ENCODE results near the gene TMEM266.

DNA sequence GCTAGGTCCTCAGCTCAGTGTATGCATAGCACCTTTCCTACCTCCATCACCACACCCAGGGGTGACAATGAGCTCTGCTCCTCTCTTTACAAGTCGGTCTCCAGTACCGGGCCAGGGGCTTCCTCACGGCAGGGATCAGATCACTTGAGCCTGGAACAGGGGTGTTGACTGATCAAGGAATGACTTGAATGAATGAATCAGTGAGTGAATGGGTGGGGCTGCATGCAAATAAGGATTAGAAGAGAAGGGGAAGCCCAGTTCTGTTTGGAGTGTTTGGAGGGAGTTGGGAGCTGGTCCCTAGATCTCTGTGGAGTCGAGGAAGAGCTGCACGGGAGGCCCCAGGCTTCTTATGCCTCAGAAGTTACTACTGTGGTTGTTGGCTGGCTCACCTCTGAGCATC lies 87.0 kb downstream of the TMEM266 start:
- no peak for TF ChIP-seq BACH2 (CRISPR knock-in tag; IDR thresholded peaks at IDR 0.05; ENCODE audit: borderline replicate concordance)
- no peak for TF ChIP-seq TOX (CRISPR knock-in tag; IDR thresholded peaks at IDR 0.05; ENCODE audit: borderline replicate concordance)
- no peak for TF ChIP-seq ZC3H10 (CRISPR knock-in tag; IDR thresholded peaks at IDR 0.05)
- no peak for TF ChIP-seq ZFP3 (CRISPR knock-in tag; IDR thresholded peaks at IDR 0.05)
- no peak for TF ChIP-seq ZNF8 (CRISPR knock-in tag; IDR thresholded peaks at IDR 0.05)
- TF ChIP-seq ZFP30 (CRISPR knock-in tag; IDR thresholded peaks at IDR 0.05), result no peak
- TF ChIP-seq ESRRG (CRISPR knock-in tag; IDR thresholded peaks at IDR 0.05), result no peak
- TF ChIP-seq, protein P1, sequence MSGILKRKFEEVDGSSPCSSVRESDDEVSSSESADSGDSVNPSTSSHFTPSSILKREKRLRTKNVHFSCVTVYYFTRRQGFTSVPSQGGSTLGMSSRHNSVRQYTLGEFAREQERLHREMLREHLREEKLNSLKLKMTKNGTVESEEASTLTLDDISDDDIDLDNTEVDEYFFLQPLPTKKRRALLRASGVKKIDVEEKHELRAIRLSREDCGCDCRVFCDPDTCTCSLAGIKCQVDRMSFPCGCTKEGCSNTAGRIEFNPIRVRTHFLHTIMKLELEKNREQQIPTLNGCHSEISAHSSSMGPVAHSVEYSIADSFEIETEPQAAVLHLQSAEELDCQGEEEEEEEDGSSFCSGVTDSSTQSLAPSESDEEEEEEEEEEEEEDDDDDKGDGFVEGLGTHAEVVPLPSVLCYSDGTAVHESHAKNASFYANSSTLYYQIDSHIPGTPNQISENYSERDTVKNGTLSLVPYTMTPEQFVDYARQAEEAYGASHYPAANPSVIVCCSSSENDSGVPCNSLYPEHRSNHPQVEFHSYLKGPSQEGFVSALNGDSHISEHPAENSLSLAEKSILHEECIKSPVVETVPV (CRISPR knock-in tag; IDR thresholded peaks at IDR 0.05), result no peak
- no peak for TF ChIP-seq TCF4 (CRISPR knock-in tag; IDR thresholded peaks at IDR 0.05; ENCODE audit: borderline replicate concordance)
- TF ChIP-seq, protein P2, sequence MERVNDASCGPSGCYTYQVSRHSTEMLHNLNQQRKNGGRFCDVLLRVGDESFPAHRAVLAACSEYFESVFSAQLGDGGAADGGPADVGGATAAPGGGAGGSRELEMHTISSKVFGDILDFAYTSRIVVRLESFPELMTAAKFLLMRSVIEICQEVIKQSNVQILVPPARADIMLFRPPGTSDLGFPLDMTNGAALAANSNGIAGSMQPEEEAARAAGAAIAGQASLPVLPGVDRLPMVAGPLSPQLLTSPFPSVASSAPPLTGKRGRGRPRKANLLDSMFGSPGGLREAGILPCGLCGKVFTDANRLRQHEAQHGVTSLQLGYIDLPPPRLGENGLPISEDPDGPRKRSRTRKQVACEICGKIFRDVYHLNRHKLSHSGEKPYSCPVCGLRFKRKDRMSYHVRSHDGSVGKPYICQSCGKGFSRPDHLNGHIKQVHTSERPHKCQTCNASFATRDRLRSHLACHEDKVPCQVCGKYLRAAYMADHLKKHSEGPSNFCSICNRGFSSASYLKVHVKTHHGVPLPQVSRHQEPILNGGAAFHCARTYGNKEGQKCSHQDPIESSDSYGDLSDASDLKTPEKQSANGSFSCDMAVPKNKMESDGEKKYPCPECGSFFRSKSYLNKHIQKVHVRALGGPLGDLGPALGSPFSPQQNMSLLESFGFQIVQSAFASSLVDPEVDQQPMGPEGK (CRISPR knock-in tag; IDR thresholded peaks at IDR 0.05; ENCODE audit: borderline replicate concordance), result no peak
- TF ChIP-seq ZNF70 (CRISPR knock-in tag; IDR thresholded peaks at IDR 0.05), result no peak
- no peak for TF ChIP-seq ISL1 (CRISPR knock-in tag; IDR thresholded peaks at IDR 0.05)
